ENCODE data around the gene PLAC1. TPM values are rescaled to one million over a fixed set of nuclear protein-coding genes. Genes with fewer than 3 reads are reported as not detected.

Gene PLAC1
- total RNA-seq, 2 experiments from 2014 or later = not detected

DNA sequence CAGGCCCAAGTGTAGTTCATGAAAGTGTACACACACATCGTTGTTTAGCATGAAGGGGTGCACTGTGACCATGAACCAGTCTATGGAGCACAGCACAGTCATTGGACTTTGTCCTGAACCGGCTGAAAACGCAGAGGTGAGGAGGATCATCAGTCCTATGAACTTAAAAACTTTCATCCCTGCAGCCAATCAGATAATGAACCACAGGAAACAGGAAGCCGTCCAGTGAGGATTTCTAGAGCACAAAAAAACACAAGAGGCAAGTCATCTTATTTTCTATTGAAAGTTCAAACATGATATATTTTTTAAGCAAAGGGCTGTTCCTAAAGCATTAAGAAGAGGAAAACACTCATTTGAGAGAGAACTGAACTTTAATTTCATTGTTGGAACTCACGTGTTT, 91.8 kb downstream of the PLAC1 start:
- peaks cover 13% of the 10 kb centered on the region for H3K27me3 Mint-ChIP-seq (ENCODE audit: low read depth)
- ATAC-seq = no peak
- no peaks in the 10 kb centered on the region for H3K9me3 Mint-ChIP-seq (ENCODE audit: insufficient read depth)
- DNase-seq = no peak
- no peak overlapping the region for H3K27ac Mint-ChIP-seq
- no peaks in the 10 kb centered on the region for H3K36me3 Mint-ChIP-seq (ENCODE audit: low read depth)
- H3K4me1 Mint-ChIP-seq (ENCODE audit: low read depth) = peaks cover 6% of the 10 kb centered on the region
- CTCF ChIA-PET = no interaction called here
- no peak overlapping the region for H3K4me3 Mint-ChIP-seq
- POLR2A ChIA-PET = no interaction called here

DNA sequence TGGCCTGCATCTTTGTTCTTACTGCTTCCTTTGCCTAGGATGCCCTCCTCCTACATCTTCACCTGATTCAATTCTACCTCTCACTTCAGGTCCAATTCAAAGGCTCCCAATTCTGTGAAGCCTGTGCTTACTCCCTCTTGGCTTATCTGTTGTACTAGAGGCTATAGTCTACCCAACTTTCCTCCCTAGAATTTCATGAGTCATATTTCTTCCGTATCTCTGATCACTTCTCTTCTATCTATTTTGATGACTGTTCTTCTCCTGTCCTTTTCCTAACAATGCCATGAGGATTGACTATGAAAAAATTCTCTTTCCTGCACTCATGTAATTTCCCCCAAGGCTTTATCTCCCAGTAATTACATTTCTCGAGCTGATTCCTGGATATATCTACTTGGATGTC, 96.3 kb downstream of the PLAC1 start:
- H3K4me3 Mint-ChIP-seq = no peak overlapping the region
- peaks cover 18% of the 10 kb centered on the region for H3K27me3 Mint-ChIP-seq (ENCODE audit: low read depth)
- no peaks in the 10 kb centered on the region for H3K36me3 Mint-ChIP-seq (ENCODE audit: low read depth)
- ChIA-PET POLR2A (no interaction called here), CTCF (no interaction called here)
- H3K27ac Mint-ChIP-seq = no peak overlapping the region
- no peak for ATAC-seq
- H3K4me1 Mint-ChIP-seq (ENCODE audit: low read depth) = peaks cover 4% of the 10 kb centered on the region
- no peak for DNase-seq
- no peaks in the 10 kb centered on the region for H3K9me3 Mint-ChIP-seq (ENCODE audit: insufficient read depth)

- no peak for ATAC-seq
- ChIA-PET CTCF (no interaction called here), POLR2A (no interaction called here)
- no peak for DNase-seq
- no peak overlapping the region for H3K4me3 Mint-ChIP-seq
- no peaks in the 10 kb centered on the region for H3K4me1 Mint-ChIP-seq (ENCODE audit: low read depth)
- peaks cover 23% of the 10 kb centered on the region for H3K27me3 Mint-ChIP-seq (ENCODE audit: low read depth)
- H3K36me3 Mint-ChIP-seq (ENCODE audit: low read depth) = no peaks in the 10 kb centered on the region
- no peak overlapping the region for H3K27ac Mint-ChIP-seq
- H3K9me3 Mint-ChIP-seq (ENCODE audit: insufficient read depth) = no peaks in the 10 kb centered on the region
Observed at GRCh38 chrX:134558133-134558532, 100.1 kb downstream of the PLAC1 start.

GRCh38 chrX:134554291-134554690, 104.0 kb downstream of the PLAC1 start:
- Mint-ChIP-seq H3K36me3 (ENCODE audit: low read depth) (no peaks in the 10 kb centered on the region), H3K27me3 (ENCODE audit: low read depth) (peaks cover 21% of the 10 kb centered on the region), H3K4me3 (no peak overlapping the region), H3K27ac (no peak overlapping the region), H3K4me1 (ENCODE audit: low read depth) (peaks cover 12% of the 10 kb centered on the region), H3K9me3 (ENCODE audit: insufficient read depth) (no peaks in the 10 kb centered on the region)
- ChIA-PET CTCF (no interaction called here), POLR2A (no interaction called here)
- DNase-seq (no peak), ATAC-seq (no peak)

DNA sequence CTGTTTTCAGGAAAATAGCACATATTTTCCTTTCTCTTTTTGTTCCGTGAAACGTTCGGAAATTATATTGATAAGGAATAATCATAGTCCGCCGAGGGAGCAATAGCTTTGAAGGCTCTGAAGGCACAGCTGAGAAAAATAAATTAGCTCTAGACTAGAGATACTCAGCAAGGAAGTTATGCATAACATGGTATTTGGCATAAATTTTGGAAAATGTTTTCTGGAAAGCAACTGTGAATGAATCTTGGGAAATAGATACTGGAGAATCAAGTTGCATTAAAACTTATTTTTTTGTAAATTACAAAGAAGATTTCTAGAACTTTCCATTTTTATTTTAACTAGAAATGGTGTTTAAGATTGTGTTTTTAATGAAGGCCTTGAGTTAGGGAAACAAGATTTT, 105.9 kb downstream of the PLAC1 start:
- POLR2A ChIA-PET = no interaction called here
- no peak for DNase-seq
- peaks cover 23% of the 10 kb centered on the region for H3K4me1 Mint-ChIP-seq (ENCODE audit: low read depth)
- no peak for ATAC-seq
- no peak overlapping the region for H3K4me3 Mint-ChIP-seq
- CTCF ChIA-PET = no interaction called here
- H3K27me3 Mint-ChIP-seq (ENCODE audit: low read depth) = peaks cover 21% of the 10 kb centered on the region
- H3K27ac Mint-ChIP-seq = no peak overlapping the region
- H3K36me3 Mint-ChIP-seq (ENCODE audit: low read depth) = no peaks in the 10 kb centered on the region
- no peaks in the 10 kb centered on the region for H3K9me3 Mint-ChIP-seq (ENCODE audit: insufficient read depth)

DNA sequence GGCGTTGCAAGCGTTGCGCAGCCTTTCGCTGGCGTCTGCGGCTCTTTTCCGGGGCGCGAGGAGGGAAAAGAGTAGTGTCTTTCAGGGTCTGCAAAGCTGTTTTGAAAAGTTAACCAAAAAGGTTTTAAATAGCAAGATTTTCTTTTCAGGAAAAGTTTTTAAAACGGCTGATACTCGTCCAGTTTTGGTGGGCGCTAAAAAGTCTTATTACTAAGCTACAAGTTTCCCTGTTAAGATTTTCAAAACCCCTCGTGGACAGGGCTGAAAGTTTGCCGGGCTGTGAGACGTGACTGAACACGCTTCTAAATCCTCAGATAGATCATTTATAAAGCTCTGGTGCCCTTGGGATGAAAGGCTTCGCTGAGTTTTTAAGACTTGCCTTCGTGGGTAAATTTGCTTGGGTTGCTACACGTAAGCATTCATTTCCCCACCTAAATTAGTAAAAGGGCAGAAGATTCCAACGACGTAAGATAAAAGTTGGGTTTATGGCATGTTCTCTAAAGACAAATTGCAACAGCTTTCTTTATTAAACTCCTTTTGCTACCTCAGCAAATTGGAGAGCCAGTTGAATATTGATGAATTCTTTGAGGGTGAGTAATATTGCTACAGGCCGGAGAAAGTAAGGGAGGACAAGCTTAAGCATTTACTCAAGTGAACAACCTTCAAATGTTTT, 106.8 kb downstream of the PLAC1 start:
- Mint-ChIP-seq H3K4me3 (peak overlapping the region; percentile 87), H3K27me3 (ENCODE audit: low read depth) (peaks cover 23% of the 10 kb centered on the region), H3K9me3 (ENCODE audit: insufficient read depth) (no peaks in the 10 kb centered on the region), H3K4me1 (ENCODE audit: low read depth) (peaks cover 24% of the 10 kb centered on the region), H3K36me3 (ENCODE audit: low read depth) (peaks cover 6% of the 10 kb centered on the region), H3K27ac (peak overlapping the region; percentile 43)
- CTCF ChIA-PET = interaction anchor here (0.7 kb wide), 1 partner anchor 200 kb away, joined by 3 read pairs; no protein-coding TSS in a partner anchor
- POLR2A ChIA-PET = interaction anchor here (0.8 kb wide), 1 partner anchor 378 kb away, joined by 3 read pairs; no protein-coding TSS in a partner anchor
- ATAC-seq (no peak), DNase-seq (no peak)

- Mint-ChIP-seq H3K9me3 (ENCODE audit: insufficient read depth) (no peaks in the 10 kb centered on the region), H3K27ac (peak overlapping the region; percentile 92), H3K4me3 (peak overlapping the region; percentile 87), H3K4me1 (ENCODE audit: low read depth) (peaks cover 26% of the 10 kb centered on the region), H3K27me3 (ENCODE audit: low read depth) (peaks cover 21% of the 10 kb centered on the region), H3K36me3 (ENCODE audit: low read depth) (peaks cover 9% of the 10 kb centered on the region)
- ChIA-PET CTCF (no interaction called here), POLR2A (no interaction called here)
- DNase-seq (peak; percentile 33), ATAC-seq (peak; percentile 17)
Observed at GRCh38 chrX:134548257-134549201, 109.7 kb downstream of the PLAC1 start.

DNA sequence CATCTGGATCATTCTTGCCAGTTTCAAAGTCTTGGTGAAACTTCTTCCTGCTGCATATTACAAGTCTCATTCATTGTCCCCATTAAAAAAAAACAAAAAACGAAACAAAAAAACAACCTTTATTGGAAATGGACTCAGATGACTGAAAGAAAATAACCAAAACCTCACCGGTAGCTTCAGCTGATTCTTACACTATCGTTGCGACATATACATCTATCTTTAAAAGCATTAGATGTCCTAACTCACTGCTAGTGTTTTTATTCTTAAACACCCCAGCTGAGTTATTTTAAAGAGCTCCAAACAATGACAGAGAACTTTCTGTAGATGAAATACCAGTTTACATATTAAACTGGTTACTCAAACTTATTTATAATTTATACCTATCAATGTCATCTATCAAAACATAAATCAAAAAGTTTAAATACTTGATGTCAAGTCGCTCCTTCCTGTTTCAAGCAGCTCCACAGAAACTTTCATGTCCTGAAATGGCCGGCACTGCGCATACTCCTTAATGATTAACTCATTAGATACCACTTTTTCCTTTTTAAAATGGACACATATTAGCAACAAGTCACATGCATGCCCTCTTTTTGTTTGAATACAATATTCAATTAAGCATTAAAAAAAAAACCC, 111.1 kb downstream of the PLAC1 start:
- DNase-seq = no peak
- Mint-ChIP-seq H3K4me1 (ENCODE audit: low read depth) (peaks cover 38% of the 10 kb centered on the region), H3K9me3 (ENCODE audit: insufficient read depth) (no peaks in the 10 kb centered on the region), H3K27me3 (ENCODE audit: low read depth) (peaks cover 20% of the 10 kb centered on the region), H3K4me3 (no peak overlapping the region), H3K36me3 (ENCODE audit: low read depth) (peaks cover 9% of the 10 kb centered on the region), H3K27ac (no peak overlapping the region)
- no peak for ATAC-seq
- CTCF ChIA-PET = no interaction called here
- POLR2A ChIA-PET = no interaction called here

DNA sequence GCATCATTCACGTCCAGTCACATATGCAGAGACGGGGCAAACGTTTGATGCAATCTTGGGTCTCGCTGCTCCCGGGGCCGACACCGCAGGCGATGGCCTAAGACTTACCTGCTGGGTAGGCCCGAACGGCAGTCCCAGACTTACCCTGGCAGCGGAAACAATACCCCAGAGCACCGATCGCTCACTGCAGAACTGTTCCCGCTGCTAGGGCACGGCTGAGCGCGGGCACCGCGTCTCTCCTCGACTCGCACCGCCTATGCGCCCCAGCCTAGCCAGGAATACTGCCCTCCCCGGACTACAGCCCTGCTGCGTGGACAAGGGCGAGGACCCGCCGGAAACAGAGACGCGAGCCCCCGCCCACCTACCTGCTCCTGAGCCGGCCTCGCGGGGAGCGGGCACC, 112.1 kb downstream of the PLAC1 start:
- no peak for DNase-seq
- Mint-ChIP-seq H3K4me3 (no peak overlapping the region), H3K27me3 (ENCODE audit: low read depth) (peaks cover 15% of the 10 kb centered on the region), H3K27ac (no peak overlapping the region), H3K9me3 (ENCODE audit: insufficient read depth) (no peaks in the 10 kb centered on the region), H3K4me1 (ENCODE audit: low read depth) (peaks cover 38% of the 10 kb centered on the region), H3K36me3 (ENCODE audit: low read depth) (peaks cover 9% of the 10 kb centered on the region)
- ATAC-seq = no peak
- ChIA-PET CTCF (no interaction called here), POLR2A (no interaction called here)

DNA sequence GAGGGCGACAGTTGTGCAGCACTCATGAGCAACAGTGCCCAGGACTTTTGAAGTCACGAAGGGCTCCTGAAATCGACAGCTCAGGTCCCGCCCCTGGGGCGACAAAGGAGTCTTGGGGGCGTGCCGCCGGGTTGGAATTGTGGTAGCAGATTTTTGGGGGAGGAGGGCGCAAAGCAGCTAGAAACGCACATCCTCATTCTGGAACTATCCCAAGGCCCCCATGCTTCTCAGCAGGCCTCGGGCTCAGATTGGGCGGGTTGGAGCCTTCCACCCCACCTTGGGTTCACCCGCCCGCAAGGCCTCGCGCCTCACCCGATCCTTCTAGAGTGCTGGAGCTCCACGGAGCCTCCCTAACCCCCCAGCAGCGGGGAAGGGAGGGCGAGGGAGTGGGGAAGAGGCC, 112.8 kb downstream of the PLAC1 start:
- no peak overlapping the region for H3K4me3 Mint-ChIP-seq
- H3K36me3 Mint-ChIP-seq (ENCODE audit: low read depth) = peaks cover 9% of the 10 kb centered on the region
- ChIA-PET CTCF (no interaction called here), POLR2A (no interaction called here)
- H3K4me1 Mint-ChIP-seq (ENCODE audit: low read depth) = peaks cover 37% of the 10 kb centered on the region
- no peak overlapping the region for H3K27ac Mint-ChIP-seq
- DNase-seq (no peak), ATAC-seq (no peak)
- no peaks in the 10 kb centered on the region for H3K9me3 Mint-ChIP-seq (ENCODE audit: insufficient read depth)
- H3K27me3 Mint-ChIP-seq (ENCODE audit: low read depth) = peaks cover 15% of the 10 kb centered on the region

- no peak for DNase-seq
- ChIA-PET POLR2A (no interaction called here), CTCF (no interaction called here)
- Mint-ChIP-seq H3K27me3 (ENCODE audit: low read depth) (peaks cover 9% of the 10 kb centered on the region), H3K4me3 (peak overlapping the region; percentile 36), H3K9me3 (ENCODE audit: insufficient read depth) (no peaks in the 10 kb centered on the region), H3K36me3 (ENCODE audit: low read depth) (peaks cover 9% of the 10 kb centered on the region), H3K27ac (no peak overlapping the region), H3K4me1 (ENCODE audit: low read depth) (peaks cover 30% of the 10 kb centered on the region)
- ATAC-seq = no peak
Observed at GRCh38 chrX:134544513-134545151, 113.6 kb downstream of the PLAC1 start.

DNA sequence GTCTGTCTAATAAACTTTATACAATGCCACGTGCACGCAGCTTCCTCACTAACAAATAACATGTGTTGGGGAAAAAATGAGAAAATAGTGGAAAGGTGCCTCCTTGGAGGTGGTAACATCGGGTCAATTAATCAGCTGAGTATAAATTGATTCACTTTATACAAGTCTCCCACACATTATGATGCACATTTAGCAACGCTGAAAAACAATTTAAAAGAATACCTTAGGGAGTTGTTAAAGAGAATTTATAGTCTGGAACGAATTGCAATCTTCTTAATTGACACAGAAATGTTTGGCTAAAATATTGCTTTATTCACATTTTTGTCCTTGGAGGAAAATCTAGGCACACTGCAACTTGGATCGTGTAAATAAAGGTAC, 114.1 kb downstream of the PLAC1 start:
- ChIA-PET CTCF (no interaction called here), POLR2A (no interaction called here)
- Mint-ChIP-seq H3K4me1 (ENCODE audit: low read depth) (peaks cover 30% of the 10 kb centered on the region), H3K27ac (no peak overlapping the region), H3K4me3 (no peak overlapping the region), H3K9me3 (ENCODE audit: insufficient read depth) (no peaks in the 10 kb centered on the region), H3K27me3 (ENCODE audit: low read depth) (peaks cover 9% of the 10 kb centered on the region), H3K36me3 (ENCODE audit: low read depth) (peaks cover 9% of the 10 kb centered on the region)
- DNase-seq = no peak
- no peak for ATAC-seq
